GM12864 (cell line): ENCODE results near the gene GPR32.

Experiments
- DNase-seq: peaks from one replicate; pipeline ENCODE4 v3.0.0-alpha.2; 2011; ENCODE audit warnings: low read depth
- H3K4me3 ChIP-seq: 2 replicates; pipeline ENCODE4 v1.5.1; 2011; ENCODE audit warnings: mild to moderate bottlenecking, low read depth, low read length, control low read depth
- TF ChIP-seq, protein P1 (sequence below): IDR thresholded peaks from 2 replicates; pipeline ENCODE4 v1.5.1; 2011; ENCODE audit warnings: low read depth, mild to moderate bottlenecking, moderate library complexity, low read length, control low read depth, inconsistent platforms; ENCODE audit errors: missing control alignments

The GPR32 gene

DNA sequence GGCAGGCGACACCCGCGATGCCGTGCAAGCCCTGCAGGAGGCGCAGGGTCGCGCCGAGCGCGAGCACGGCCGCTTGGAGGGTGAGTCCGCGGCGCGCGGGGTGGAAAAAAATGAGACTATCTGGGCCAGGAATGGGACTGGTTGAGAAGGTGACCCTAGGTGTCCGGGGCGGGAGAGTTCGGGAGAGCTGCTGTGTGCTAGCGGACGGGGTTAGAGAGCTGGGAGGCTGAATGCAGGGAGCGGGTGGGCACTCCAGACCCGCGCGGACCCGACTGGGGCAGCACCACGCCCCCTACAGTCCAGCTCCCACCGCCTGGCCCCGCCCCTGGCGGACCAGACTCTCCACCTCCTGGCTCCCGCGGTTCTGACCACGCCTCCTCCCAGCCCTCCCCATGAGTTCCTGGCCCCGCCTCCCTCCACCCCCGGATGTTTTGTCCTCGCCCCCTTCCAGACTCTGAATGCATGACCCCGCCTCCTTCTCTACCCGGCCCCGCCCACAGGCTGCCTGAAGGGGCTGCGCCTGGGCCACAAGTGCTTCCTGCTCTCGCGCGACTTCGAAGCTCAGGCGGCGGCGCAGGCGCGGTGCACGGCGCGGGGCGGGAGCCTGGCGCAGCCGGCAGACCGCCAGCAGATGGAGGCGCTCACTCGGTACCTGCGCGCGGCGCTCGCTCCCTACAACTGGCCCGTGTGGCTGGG is 45.6 kb upstream of the GPR32 start:
- H3K4me3 ChIP-seq, result peak overlapping the region; percentile 61
- peak; percentile 91 for DNase-seq
- TF ChIP-seq, protein P1, sequence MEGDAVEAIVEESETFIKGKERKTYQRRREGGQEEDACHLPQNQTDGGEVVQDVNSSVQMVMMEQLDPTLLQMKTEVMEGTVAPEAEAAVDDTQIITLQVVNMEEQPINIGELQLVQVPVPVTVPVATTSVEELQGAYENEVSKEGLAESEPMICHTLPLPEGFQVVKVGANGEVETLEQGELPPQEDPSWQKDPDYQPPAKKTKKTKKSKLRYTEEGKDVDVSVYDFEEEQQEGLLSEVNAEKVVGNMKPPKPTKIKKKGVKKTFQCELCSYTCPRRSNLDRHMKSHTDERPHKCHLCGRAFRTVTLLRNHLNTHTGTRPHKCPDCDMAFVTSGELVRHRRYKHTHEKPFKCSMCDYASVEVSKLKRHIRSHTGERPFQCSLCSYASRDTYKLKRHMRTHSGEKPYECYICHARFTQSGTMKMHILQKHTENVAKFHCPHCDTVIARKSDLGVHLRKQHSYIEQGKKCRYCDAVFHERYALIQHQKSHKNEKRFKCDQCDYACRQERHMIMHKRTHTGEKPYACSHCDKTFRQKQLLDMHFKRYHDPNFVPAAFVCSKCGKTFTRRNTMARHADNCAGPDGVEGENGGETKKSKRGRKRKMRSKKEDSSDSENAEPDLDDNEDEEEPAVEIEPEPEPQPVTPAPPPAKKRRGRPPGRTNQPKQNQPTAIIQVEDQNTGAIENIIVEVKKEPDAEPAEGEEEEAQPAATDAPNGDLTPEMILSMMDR, result peak; percentile 70

DNA sequence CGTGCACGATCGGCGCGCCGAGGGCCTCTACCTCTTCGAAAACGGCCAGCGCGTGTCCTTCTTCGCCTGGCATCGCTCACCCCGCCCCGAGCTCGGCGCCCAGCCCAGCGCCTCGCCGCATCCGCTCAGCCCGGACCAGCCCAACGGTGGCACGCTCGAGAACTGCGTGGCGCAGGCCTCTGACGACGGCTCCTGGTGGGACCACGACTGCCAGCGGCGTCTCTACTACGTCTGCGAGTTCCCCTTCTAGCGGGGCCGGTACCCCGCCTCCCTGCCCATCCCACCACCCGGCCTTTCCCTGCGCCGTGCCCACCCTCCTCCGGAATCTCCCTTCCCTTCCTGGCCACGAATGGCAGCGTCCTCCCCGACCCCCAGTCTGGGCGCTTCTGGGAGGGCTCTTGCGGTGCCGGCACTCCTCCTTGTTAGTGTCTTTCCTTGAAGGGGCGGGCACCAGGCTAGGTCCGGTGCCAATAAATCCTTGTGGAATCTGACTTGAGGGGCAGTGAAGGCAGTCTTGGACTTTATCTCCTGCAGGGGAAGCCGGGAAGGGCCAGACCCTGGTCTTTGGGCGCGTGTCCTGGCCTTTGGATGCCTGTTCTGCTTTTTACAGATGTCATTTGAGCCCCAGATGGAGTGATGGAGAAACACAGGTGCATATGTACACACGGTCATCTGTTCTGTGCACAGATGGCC is 44.9 kb upstream of the GPR32 start:
- H3K4me3 ChIP-seq, result peak overlapping the region; percentile 61
- DNase-seq, result no peak
- TF ChIP-seq, protein P1, result no peak

DNA sequence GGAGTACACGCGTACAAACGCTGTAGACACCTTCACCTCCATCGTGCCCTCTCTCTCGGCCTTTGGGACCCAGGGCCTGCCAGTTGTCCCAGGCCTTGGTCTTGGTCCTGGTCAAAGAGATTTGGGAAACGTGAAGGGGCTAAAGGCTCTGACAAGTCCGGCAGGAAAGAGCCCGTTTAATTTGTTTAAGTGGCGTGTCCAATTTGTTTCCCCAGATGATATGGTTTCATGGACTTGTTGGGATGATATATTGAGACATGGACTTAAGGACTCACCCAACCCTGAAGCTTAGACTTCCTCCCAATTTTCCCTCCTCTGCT is 44.4 kb upstream of the GPR32 start:
- TF ChIP-seq, protein P1, result no peak
- no peak for DNase-seq
- no peak overlapping the region for H3K4me3 ChIP-seq

DNA sequence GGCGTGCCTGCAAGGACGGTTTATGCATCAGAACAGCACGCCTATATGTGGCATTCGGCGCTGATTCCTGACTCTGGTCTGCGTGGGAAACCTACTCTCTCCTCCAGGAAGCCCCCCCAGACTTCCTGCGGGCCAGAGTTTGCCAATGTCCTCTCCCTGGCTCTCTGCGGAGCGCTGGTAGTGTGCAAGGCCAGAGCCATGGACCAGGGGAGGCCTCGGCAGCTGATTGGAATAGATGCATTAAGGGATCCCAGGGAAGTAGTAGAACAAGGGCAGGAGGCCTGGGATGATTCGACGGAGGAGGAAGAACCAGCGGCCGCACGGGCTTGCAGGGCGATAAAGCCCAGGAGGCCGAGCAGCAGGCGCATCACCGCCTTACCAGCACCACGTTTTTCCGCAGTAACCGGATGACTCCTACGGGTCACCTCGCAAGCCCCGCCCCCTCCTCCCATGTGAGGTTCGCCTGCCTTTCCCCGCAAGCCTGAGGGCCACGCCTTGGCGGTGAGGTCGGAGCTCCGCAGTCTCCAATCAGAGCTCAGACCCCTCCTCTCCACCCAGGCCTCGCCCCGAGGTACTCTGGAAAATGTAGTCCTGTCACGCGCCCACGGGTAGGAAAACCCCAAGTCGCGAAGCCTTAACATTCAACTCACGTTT is 42.1 kb upstream of the GPR32 start:
- DNase-seq, result no peak
- TF ChIP-seq, protein P1, result no peak
- H3K4me3 ChIP-seq, result no peak overlapping the region

DNA sequence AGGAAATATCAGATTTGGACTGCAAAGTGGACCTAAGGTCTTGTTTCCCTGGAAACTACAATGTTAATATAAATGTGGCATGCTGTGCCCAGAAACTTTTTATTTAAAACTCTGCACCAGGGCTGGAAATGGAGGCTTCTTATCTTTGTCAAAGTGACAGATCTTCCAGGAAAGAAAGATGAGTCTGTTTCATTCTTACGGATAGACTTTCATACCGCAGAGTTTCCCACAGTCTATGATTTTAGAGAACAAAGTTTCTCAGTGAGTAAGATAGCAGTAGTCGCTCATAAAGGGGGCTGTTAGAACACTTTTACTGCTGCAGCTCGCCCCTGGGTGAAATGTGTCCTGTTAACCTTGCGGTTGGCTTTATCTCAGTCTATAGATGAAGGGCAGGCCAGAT is 40.4 kb upstream of the GPR32 start:
- TF ChIP-seq, protein P1, result no peak
- DNase-seq, result no peak

DNA sequence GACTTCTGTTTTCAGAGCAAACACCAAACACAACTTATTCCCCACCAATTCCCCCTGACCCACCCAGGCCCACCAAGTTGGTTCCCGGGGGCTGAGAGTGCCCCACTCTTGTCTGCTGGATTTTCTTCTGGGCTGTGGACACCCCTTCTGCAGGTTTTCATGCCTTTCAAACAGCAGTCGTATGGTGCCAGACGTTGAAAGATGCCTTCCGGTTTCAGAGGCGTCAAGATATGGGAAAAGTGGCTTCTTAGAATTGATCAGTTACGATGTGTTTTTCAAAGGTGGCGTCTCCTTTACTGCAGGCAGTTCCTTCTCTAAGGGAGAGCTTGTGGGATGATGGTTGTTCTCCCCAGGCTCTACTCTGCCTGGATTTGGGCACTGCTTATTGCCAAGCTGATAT is 34.4 kb upstream of the GPR32 start:
- DNase-seq, result no peak
- H3K4me3 ChIP-seq, result no peak overlapping the region
- TF ChIP-seq, protein P1, result no peak

More for the DNA sequence above, 40.4 kb upstream of the GPR32 start:
- H3K4me3 ChIP-seq, result no peak overlapping the region
